IMR-90 (cell line): ENCODE results near the gene RRP1B. TPM values are rescaled to one million over a fixed set of nuclear protein-coding genes. Genes with fewer than 3 reads are reported as not detected.

Experiments
- ATAC-seq: fragments of 200-7000 bp; cut with Tn5 transposase; 2 replicates; pipeline ENCODE4 v1.9.1; 2020; ENCODE audit warnings: low read depth, mild to moderate bottlenecking, moderate library complexity
- BruUV-seq: library from RNA; stranded (reverse); fragments of 400-500 nt; replicated peaks from 2 replicates; lab custom pipeline; 2021; lab: Mats Ljungman, UMichigan
- CTCF ChIA-PET: fragments of 300-600 bp; formaldehyde crosslinking; extraction: SDS; loops from one replicate; lab custom pipeline; 2021; ENCODE audit warnings: antibody characterized with exemption; lab: Yijun Ruan, JAX
- POLR2A ChIA-PET: fragments of 300-600 bp; sonication (Branson Sonifier 250); formaldehyde crosslinking; loops from one replicate; lab custom pipeline; 2022; ENCODE audit warnings: antibody characterized with exemption; ENCODE audit not compliant: unreplicated experiment; lab: Charles Lee
- DNase-seq: peaks from one replicate; pipeline ENCODE4 v3.0.0; 2013
- H2AFZ ChIP-seq: replicated peaks from 2 replicates; pipeline ENCODE3; 2013; ENCODE audit warnings: low read length, mild to moderate bottlenecking; ENCODE audit not compliant: poor library complexity
- H2AK5ac ChIP-seq: 2 replicates; pipeline ENCODE4 v1.6.1; 2013; ENCODE audit warnings: low read depth, low read length, inconsistent platforms
- H2AK9ac ChIP-seq: replicated peaks from 2 replicates; pipeline ENCODE3; 2013; ENCODE audit warnings: mild to moderate bottlenecking, low read depth, low read length, moderate library complexity; ENCODE audit not compliant: poor library complexity
- H2BK120ac ChIP-seq: 2 replicates; pipeline ENCODE4 v1.6.1; 2013; ENCODE audit warnings: low read depth, low read length, inconsistent platforms
- H2BK15ac ChIP-seq: 3 replicates; pipeline ENCODE4 v1.6.1; 2013; ENCODE audit warnings: low read depth, low read length, inconsistent platforms
- H2BK20ac ChIP-seq: 2 replicates; pipeline ENCODE4 v1.6.1; 2013; ENCODE audit warnings: low read depth, mild to moderate bottlenecking, inconsistent platforms, low read length, moderate library complexity
- H2BK5ac ChIP-seq: 2 replicates; pipeline ENCODE4 v1.6.1; 2013; ENCODE audit warnings: mild to moderate bottlenecking, low read depth, low read length, inconsistent platforms; ENCODE audit not compliant: poor library complexity, severe bottlenecking
- H3K14ac ChIP-seq: replicated peaks from 2 replicates; pipeline ENCODE4 v1.6.1; 2013; ENCODE audit warnings: low read depth, low read length, inconsistent platforms
- H3K18ac ChIP-seq: 2 replicates; pipeline ENCODE4 v1.6.1; 2013; ENCODE audit warnings: low read depth, low read length, control low read depth
- H3K23ac ChIP-seq: 2 replicates; pipeline ENCODE4 v1.6.1; 2013; ENCODE audit warnings: low read depth, low read length, inconsistent platforms
- H3K27ac ChIP-seq: 2 replicates; pipeline ENCODE4 v1.5.1; 2013; ENCODE audit warnings: mild to moderate bottlenecking, control low read depth, low read length; ENCODE audit not compliant: insufficient read depth
- H3K27me3 ChIP-seq: 2 replicates; pipeline ENCODE4 v1.6.1; 2013; ENCODE audit warnings: low read length; ENCODE audit not compliant: control insufficient read depth, insufficient read depth
- H3K36me3 ChIP-seq: 2 replicates; pipeline ENCODE4 v1.6.1; 2013; ENCODE audit warnings: low read length, mixed read lengths; ENCODE audit not compliant: control insufficient read depth, insufficient read depth
- H3K4ac ChIP-seq: 2 replicates; pipeline ENCODE4 v1.6.1; 2013; ENCODE audit warnings: low read depth, low read length, inconsistent platforms
- H3K4me1 ChIP-seq: 2 replicates; pipeline ENCODE4 v1.6.1; 2013; ENCODE audit warnings: low read length, mixed read lengths; ENCODE audit not compliant: control insufficient read depth, insufficient read depth
- H3K4me2 ChIP-seq: 2 replicates; pipeline ENCODE4 v1.6.1; 2013; ENCODE audit warnings: low read depth, mild to moderate bottlenecking, control low read depth, low read length, moderate library complexity
- H3K4me3 ChIP-seq: 2 replicates; pipeline ENCODE4 v1.5.1; 2013; ENCODE audit warnings: low read depth, mild to moderate bottlenecking, control low read depth, low read length, moderate library complexity; ENCODE audit not compliant: insufficient read depth
- H3K56ac ChIP-seq: 2 replicates; pipeline ENCODE4 v1.6.1; 2013; ENCODE audit warnings: low read length, inconsistent platforms; ENCODE audit not compliant: insufficient read depth; ENCODE audit errors: extremely low read depth
- H3K79me1 ChIP-seq, 2 experiments: 2 replicates each; pipeline ENCODE4 v1.6.1; 2013; ENCODE audit warnings: low read length in 2 of 2, inconsistent platforms in 1 of 2, low read depth in 1 of 2
- H3K9ac ChIP-seq: 2 replicates; pipeline ENCODE4 v1.6.1; 2013; ENCODE audit warnings: low read depth, low read length, control low read depth
- H3K9me1 ChIP-seq: 2 replicates; pipeline ENCODE4 v1.6.1; 2013; ENCODE audit warnings: low read length, inconsistent platforms; ENCODE audit not compliant: insufficient read depth
- H3K9me3 ChIP-seq: 2 replicates; pipeline ENCODE4 v1.6.1; 2013; ENCODE audit warnings: low read length; ENCODE audit not compliant: control insufficient read depth, insufficient read depth
- H4K20me1 ChIP-seq: 2 replicates; pipeline ENCODE4 v1.6.1; 2013; ENCODE audit warnings: low read length, inconsistent platforms; ENCODE audit not compliant: insufficient read depth
- H4K5ac ChIP-seq: 2 replicates; pipeline ENCODE4 v1.6.1; 2013; ENCODE audit warnings: mild to moderate bottlenecking, low read depth, low read length, control low read depth
- H4K8ac ChIP-seq, 2 experiments: 2 replicates each; pipeline ENCODE4 v1.6.1; 2013; ENCODE audit warnings: low read depth in 2 of 2, low read length in 2 of 2, control low read depth in 1 of 2, inconsistent platforms in 1 of 2
- H4K91ac ChIP-seq: 2 replicates; pipeline ENCODE4 v1.6.1; 2013; ENCODE audit warnings: low read depth, low read length, inconsistent platforms; ENCODE audit not compliant: insufficient read depth
- BHLHE40 ChIP-seq: fragments of 150-350 bp; IDR thresholded peaks from 2 replicates; pipeline ENCODE4 v1.6.1; 2016; ENCODE audit warnings: mild to moderate bottlenecking, low read depth, low read length
- CEBPB ChIP-seq: IDR thresholded peaks from 2 replicates; pipeline ENCODE4 v1.6.1; 2012; ENCODE audit warnings: low read depth, low read length, improper control_type of control experiment
- CHD1 ChIP-seq: IDR thresholded peaks from 2 replicates; pipeline ENCODE4 v1.6.1; 2012; ENCODE audit warnings: low read depth, low read length, improper control_type of control experiment
- FOS ChIP-seq: fragments of 150-350 bp; IDR thresholded peaks from 2 replicates; pipeline ENCODE4 v1.6.1; 2016; ENCODE audit warnings: low read depth, low read length
- MAFK ChIP-seq: IDR thresholded peaks from 2 replicates; pipeline ENCODE4 v1.6.1; 2012; ENCODE audit warnings: low read depth, low read length, improper control_type of control experiment
- MXI1 ChIP-seq: IDR thresholded peaks from 2 replicates; pipeline ENCODE4 v1.6.1; 2012; ENCODE audit warnings: low read depth, mild to moderate bottlenecking, low read length, moderate library complexity, borderline replicate concordance
- NFE2L2 ChIP-seq: fragments of 150-350 bp; IDR thresholded peaks from 2 replicates; pipeline ENCODE4 v1.6.1; 2016; ENCODE audit warnings: low read depth, mild to moderate bottlenecking, low read length
- RAD21 ChIP-seq: IDR thresholded peaks from 2 replicates; pipeline ENCODE4 v1.6.1; 2012; ENCODE audit warnings: low read length, improper control_type of control experiment
- RCOR1 ChIP-seq: IDR thresholded peaks from 2 replicates; pipeline ENCODE4 v1.6.1; 2012; ENCODE audit warnings: mild to moderate bottlenecking, low read length, improper control_type of control experiment; ENCODE audit not compliant: insufficient replicate concordance
- RFX5 ChIP-seq: IDR thresholded peaks from 2 replicates; pipeline ENCODE4 v1.8.0; 2012; ENCODE audit warnings: low read depth, mild to moderate bottlenecking, low read length, moderate library complexity
- WGBS, 2 experiments: methylation state at CpG; one replicate each; pipeline versions ENCODE4 v1.1.5 to v1.1.7; 2013; ENCODE audit warnings: missing lambda C conversion rate in 2 of 2; ENCODE audit not compliant: insufficient read length in 1 of 2; ENCODE audit errors: extremely low coverage in 2 of 2; 5-methylcytosine and 5-hydroxymethylcytosine counted together
- dilution Hi-C: fragments of 300-500 bp; cut with HindIII; formaldehyde crosslinking; loops from one replicate; pipeline ENCODE4 v1.14.3; 2018; ENCODE audit warnings: low sequenced_read_pairs; ENCODE audit not compliant: unreplicated experiment
- in situ Hi-C: fragments of 300-500 bp; cut with MboI; formaldehyde crosslinking; loops from 3 replicates; pipeline ENCODE4 v1.14.3; 2019; ENCODE audit warnings: low sequenced_read_pairs, inconsistent platforms, mixed read lengths
- intact Hi-C: fragments of 100-400 bp; cut with micrococcal nuclease; formaldehyde crosslinking; loops from 2 replicates; pipeline ENCODE4 v1.10.0; 2022
- polyA plus RNA-seq, 3 experiments: library from polyadenylated mRNA; depleted of rRNA; stranded (reverse); fragments of >200 nt; gene quantifications; 2 replicates each; pipeline ENCODE4 v1.2.3, GENCODE V29; 2012; ENCODE audit warnings: low replicate concordance in 1 of 3
- total RNA-seq: library from RNA; depleted of rRNA; stranded (reverse); fragments of >200 nt; gene quantifications from 2 replicates; pipeline ENCODE4 v1.2.3, GENCODE V29; 2012
- TF ChIP-seq, protein P1 (sequence below): conservative IDR thresholded peaks from 2 replicates; pipeline ENCODE4 v1.5.1; 2012; ENCODE audit warnings: mild to moderate bottlenecking, low read depth, low read length, improper control_type of control experiment
- TF ChIP-seq, protein P2 (sequence below): fragments of 150-350 bp; IDR thresholded peaks from 2 replicates; pipeline ENCODE4 v1.6.1; 2016; ENCODE audit warnings: low read depth, mild to moderate bottlenecking, low read length, moderate library complexity, borderline replicate concordance
- TF ChIP-seq, protein P3 (sequence below): fragments of 150-350 bp; IDR thresholded peaks from 2 replicates; pipeline ENCODE4 v1.6.1; 2017; ENCODE audit warnings: mild to moderate bottlenecking, antibody characterized with exemption, low read length, low read depth

The RRP1B gene
- total and polyA plus RNA-seq, 2 of the 4 experiments (the other 2 are of a cell fraction) = 11.1 to 16.1 TPM

DNA sequence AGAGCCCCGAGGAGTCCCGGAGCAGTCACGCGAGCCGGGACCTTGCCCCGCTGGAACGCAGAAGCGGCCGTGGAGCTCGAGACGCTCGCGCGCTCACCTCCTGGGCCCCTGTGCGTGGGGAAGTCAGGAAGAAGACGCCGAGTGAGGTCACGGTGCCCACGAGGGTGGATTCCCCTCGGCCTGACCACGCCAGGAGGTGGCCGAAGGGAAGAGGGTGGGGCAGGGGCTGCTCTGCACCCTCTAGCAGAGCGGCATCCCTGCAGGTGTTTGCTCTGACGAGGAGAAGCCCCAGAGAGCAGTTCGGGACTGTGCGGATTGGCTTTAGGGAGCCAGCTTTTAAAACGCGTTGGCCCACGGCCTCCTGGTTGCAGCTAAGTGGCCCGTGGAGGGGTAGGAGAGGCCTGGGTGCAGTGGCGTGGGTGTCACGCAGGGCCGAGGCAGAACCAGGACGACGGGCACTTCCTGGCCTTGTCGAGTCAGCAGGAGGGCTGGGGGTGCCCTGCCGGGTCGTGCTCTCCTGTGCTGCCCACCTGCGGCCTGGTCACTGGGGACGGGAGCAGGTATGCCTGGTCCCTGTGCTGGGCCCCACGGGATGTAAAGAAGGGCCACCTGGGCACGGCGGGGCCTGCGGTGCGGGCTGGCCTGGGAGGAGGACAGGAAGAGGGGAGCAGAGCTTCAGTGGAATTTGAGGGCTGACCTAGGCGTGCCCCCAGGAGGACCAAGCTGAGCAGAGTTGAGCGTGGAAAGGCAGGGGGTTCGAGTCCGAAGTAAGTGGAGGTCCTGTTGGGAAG, 60.6 kb downstream of the RRP1B start:
- Histone ChIP-seq H3K9ac (peak overlapping the region; percentile 93), H4K20me1 (peaks cover 37% of the 10 kb centered on the region), H3K14ac (peak overlapping the region; percentile 89), H3K36me3 (peaks cover 10% of the 10 kb centered on the region), H2BK20ac (no peak overlapping the region), H4K8ac (peak overlapping the region; percentile 8 to 82; a peak in 2 of 4 replicates), H3K79me1 (peaks cover 11 to 48% of the 10 kb centered on the region in 2 experiments), H2BK120ac (no peak overlapping the region), H2BK15ac (no peak overlapping the region), H4K91ac (peak overlapping the region; percentile 58; the same call in 1 of the 2 replicates), H3K4me3 (peak overlapping the region; percentile 98), H2AK9ac (peak overlapping the region; percentile 94), H3K4me1 (peaks cover 17% of the 10 kb centered on the region), H3K9me3 (no peaks in the 10 kb centered on the region), H3K18ac (peak overlapping the region; percentile 66; the same call in 1 of the 2 replicates), H3K9me1 (peaks cover 14% of the 10 kb centered on the region; the same call in 1 of the 2 replicates), H2AK5ac (peak overlapping the region; percentile 83), H3K4me2 (peak overlapping the region; percentile 98), H3K56ac (peak overlapping the region; percentile 71; the same call in 1 of the 2 replicates), H3K23ac (peak overlapping the region; percentile 76), H2BK5ac (peak overlapping the region; percentile 88), H3K4ac (peak overlapping the region; percentile 83), H3K27ac (peak overlapping the region; percentile 96), H3K27me3 (no peaks in the 10 kb centered on the region), H4K5ac (peak overlapping the region; percentile 53; the same call in 1 of the 2 replicates), H2AFZ (peak overlapping the region; percentile 91)
- dilution Hi-C loops = no loop called here
- no TSS peak for BruUV-seq
- ChIA-PET CTCF (no interaction called here), POLR2A (interaction anchor here (0.5 to 0.7 kb wide), 2 partner anchors 134 to 382 kb away, joined by 3 to 5 read pairs; no protein-coding TSS in a partner anchor)
- intact Hi-C loops = loop anchor here (10.0 kb wide), 1 partner anchor 55 kb away; no protein-coding TSS in a partner anchor
- in situ Hi-C loops = no loop called here
- ATAC-seq (no peak; the same call in 1 of the 2 replicates), DNase-seq (no peak)
- WGBS, 2 experiments = 1% methylated on average over 20 of the region's 49 CpGs; no CpG with 5 or more reads in 1 of the 2 experiments
- TF ChIP-seq FOS (no peak), NFE2L2 (no peak), RCOR1 (no peak), MAFK (0 out of 2 replicates have a peak, but pooled peaks have one; percentile 3), RAD21 (no peak), CEBPB (no peak), CHD1 (no peak), RFX5 (no peak), MXI1 (peak; percentile 53; the same call in 1 of the 2 replicates), BHLHE40 (0 out of 2 replicates have a peak, but pooled peaks have one; percentile 1)
- TF ChIP-seq, protein P1, sequence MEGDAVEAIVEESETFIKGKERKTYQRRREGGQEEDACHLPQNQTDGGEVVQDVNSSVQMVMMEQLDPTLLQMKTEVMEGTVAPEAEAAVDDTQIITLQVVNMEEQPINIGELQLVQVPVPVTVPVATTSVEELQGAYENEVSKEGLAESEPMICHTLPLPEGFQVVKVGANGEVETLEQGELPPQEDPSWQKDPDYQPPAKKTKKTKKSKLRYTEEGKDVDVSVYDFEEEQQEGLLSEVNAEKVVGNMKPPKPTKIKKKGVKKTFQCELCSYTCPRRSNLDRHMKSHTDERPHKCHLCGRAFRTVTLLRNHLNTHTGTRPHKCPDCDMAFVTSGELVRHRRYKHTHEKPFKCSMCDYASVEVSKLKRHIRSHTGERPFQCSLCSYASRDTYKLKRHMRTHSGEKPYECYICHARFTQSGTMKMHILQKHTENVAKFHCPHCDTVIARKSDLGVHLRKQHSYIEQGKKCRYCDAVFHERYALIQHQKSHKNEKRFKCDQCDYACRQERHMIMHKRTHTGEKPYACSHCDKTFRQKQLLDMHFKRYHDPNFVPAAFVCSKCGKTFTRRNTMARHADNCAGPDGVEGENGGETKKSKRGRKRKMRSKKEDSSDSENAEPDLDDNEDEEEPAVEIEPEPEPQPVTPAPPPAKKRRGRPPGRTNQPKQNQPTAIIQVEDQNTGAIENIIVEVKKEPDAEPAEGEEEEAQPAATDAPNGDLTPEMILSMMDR = no peak
- TF ChIP-seq, protein P2, sequence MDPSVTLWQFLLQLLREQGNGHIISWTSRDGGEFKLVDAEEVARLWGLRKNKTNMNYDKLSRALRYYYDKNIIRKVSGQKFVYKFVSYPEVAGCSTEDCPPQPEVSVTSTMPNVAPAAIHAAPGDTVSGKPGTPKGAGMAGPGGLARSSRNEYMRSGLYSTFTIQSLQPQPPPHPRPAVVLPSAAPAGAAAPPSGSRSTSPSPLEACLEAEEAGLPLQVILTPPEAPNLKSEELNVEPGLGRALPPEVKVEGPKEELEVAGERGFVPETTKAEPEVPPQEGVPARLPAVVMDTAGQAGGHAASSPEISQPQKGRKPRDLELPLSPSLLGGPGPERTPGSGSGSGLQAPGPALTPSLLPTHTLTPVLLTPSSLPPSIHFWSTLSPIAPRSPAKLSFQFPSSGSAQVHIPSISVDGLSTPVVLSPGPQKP = no peak
- TF ChIP-seq, protein P3, sequence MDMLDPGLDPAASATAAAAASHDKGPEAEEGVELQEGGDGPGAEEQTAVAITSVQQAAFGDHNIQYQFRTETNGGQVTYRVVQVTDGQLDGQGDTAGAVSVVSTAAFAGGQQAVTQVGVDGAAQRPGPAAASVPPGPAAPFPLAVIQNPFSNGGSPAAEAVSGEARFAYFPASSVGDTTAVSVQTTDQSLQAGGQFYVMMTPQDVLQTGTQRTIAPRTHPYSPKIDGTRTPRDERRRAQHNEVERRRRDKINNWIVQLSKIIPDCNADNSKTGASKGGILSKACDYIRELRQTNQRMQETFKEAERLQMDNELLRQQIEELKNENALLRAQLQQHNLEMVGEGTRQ = no peak
